Cardiac muscle cell (in vitro differentiated cells and primary cell): ENCODE measurements around the gene KIAA0825. TPM values are rescaled to one million over a fixed set of nuclear protein-coding genes. Genes with fewer than 3 reads are reported as not detected.

Experiments
- DNase-seq, 2 donors: peaks; one replicate each; pipeline versions ENCODE4 v3.0.0 to v3.0.0-alpha.2; 2010 to 2017; ENCODE audit warnings: low read depth in 1 of 2, low spot score in 1 of 2
- H3K27ac ChIP-seq: fragments of 200-600 bp; sonication (generic); 2 replicates; pipeline ENCODE4 v1.5.1; 2016
- H3K27me3 ChIP-seq: fragments of 200-600 bp; sonication (generic); 2 replicates; pipeline ENCODE4 v1.6.0; 2016; ENCODE audit warnings: control low read depth
- H3K36me3 ChIP-seq: fragments of 200-600 bp; sonication (generic); 2 replicates; pipeline ENCODE4 v1.5.1; 2016; ENCODE audit warnings: control low read depth
- H3K4me1 ChIP-seq: fragments of 200-600 bp; sonication (generic); 2 replicates; pipeline ENCODE4 v1.8.1; 2017; ENCODE audit warnings: low read depth, mild to moderate bottlenecking, mixed run types
- H3K4me3 ChIP-seq: fragments of 200-600 bp; sonication (generic); 2 replicates; pipeline ENCODE4 v1.5.1; 2016; ENCODE audit warnings: mild to moderate bottlenecking
- H3K9me3 ChIP-seq: fragments of 200-600 bp; sonication (generic); 2 replicates; pipeline ENCODE4 v1.5.1; 2017; ENCODE audit warnings: low read depth, mild to moderate bottlenecking, control low read depth
- polyA plus RNA-seq: library from polyadenylated mRNA; unstranded; fragments of >200 nt; fragmentation: Nextera tagmentation; extraction: Ambion mirVana; gene quantifications from 2 replicates; pipeline ENCODE4 v1.2.1, GENCODE V29; 2016
- total RNA-seq: library from RNA; depleted of rRNA; stranded (reverse); fragments of >200 nt; gene quantifications from 2 replicates; pipeline ENCODE4 v1.2.3, GENCODE V29; 2016
- TF ChIP-seq, protein P1 (sequence below): IDR thresholded peaks from 2 replicates; pipeline ENCODE4 v1.5.1; 2012; ENCODE audit warnings: low read depth, mild to moderate bottlenecking, low read length

KIAA0825 gene
- total and polyA plus RNA-seq, 2 experiments from 2014 or later = 1.5 to 2.1 TPM

GRCh38 chr5:94409440-94409839, 209.0 kb downstream of the KIAA0825 start:
- Histone ChIP-seq H3K36me3 (no peaks in the 10 kb centered on the region), H3K4me1 (no peaks in the 10 kb centered on the region), H3K9me3 (no peaks in the 10 kb centered on the region), H3K4me3 (no peak overlapping the region), H3K27me3 (no peaks in the 10 kb centered on the region), H3K27ac (no peak overlapping the region)
- TF ChIP-seq, protein P1, sequence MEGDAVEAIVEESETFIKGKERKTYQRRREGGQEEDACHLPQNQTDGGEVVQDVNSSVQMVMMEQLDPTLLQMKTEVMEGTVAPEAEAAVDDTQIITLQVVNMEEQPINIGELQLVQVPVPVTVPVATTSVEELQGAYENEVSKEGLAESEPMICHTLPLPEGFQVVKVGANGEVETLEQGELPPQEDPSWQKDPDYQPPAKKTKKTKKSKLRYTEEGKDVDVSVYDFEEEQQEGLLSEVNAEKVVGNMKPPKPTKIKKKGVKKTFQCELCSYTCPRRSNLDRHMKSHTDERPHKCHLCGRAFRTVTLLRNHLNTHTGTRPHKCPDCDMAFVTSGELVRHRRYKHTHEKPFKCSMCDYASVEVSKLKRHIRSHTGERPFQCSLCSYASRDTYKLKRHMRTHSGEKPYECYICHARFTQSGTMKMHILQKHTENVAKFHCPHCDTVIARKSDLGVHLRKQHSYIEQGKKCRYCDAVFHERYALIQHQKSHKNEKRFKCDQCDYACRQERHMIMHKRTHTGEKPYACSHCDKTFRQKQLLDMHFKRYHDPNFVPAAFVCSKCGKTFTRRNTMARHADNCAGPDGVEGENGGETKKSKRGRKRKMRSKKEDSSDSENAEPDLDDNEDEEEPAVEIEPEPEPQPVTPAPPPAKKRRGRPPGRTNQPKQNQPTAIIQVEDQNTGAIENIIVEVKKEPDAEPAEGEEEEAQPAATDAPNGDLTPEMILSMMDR = no peak
- no peak for DNase-seq

GRCh38 chr5:94407023-94407422, 211.4 kb downstream of the KIAA0825 start:
- TF ChIP-seq, protein P1 = no peak

GRCh38 chr5:94403483-94403882, 214.9 kb downstream of the KIAA0825 start:
- Histone ChIP-seq H3K4me3 (no peak overlapping the region), H3K27me3 (no peaks in the 10 kb centered on the region), H3K4me1 (no peaks in the 10 kb centered on the region), H3K9me3 (no peaks in the 10 kb centered on the region), H3K27ac (no peak overlapping the region), H3K36me3 (no peaks in the 10 kb centered on the region)
- TF ChIP-seq, protein P1 = no peak
- no peak for DNase-seq

More at GRCh38 chr5:94407023-94407422, 211.4 kb downstream of the KIAA0825 start:
- Histone ChIP-seq H3K36me3 (no peaks in the 10 kb centered on the region), H3K4me1 (no peaks in the 10 kb centered on the region), H3K27me3 (no peaks in the 10 kb centered on the region), H3K4me3 (no peak overlapping the region), H3K27ac (no peak overlapping the region), H3K9me3 (no peaks in the 10 kb centered on the region)
- DNase-seq = peak in 1 of 2 donors; percentile 21

DNA sequence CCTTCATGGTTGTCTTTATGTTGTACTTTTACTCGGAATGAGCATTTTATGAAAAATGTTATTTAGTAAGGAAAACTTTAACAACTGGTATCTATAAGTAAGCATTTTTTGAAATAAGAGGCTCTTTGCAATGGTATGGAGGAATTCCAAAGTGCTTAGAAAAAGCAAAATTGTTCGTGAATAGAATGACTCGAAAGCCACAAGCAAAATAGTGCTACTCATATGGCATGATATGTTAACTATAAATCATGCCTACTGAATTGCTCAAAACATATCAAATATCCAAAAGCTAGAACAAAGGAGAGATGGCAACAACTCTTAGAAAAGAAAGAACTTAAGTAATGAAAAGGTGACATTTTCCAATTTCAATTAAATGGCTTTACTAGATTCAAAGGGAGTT, 216.3 kb downstream of the KIAA0825 start:
- no peak for DNase-seq
- TF ChIP-seq, protein P1 = no peak

GRCh38 chr5:94397508-94397907, 220.9 kb downstream of the KIAA0825 start:
- Histone ChIP-seq H3K36me3 (no peaks in the 10 kb centered on the region), H3K27ac (no peak overlapping the region), H3K4me1 (peaks cover 1% of the 10 kb centered on the region), H3K9me3 (no peaks in the 10 kb centered on the region), H3K27me3 (no peaks in the 10 kb centered on the region), H3K4me3 (no peak overlapping the region)
- TF ChIP-seq, protein P1 = no peak
- DNase-seq = peak in 1 of 2 donors; percentile 1

More for the DNA sequence above, 216.3 kb downstream of the KIAA0825 start:
- H3K27ac ChIP-seq = no peak overlapping the region
- no peaks in the 10 kb centered on the region for H3K36me3 ChIP-seq
- H3K9me3 ChIP-seq = no peaks in the 10 kb centered on the region
- H3K27me3 ChIP-seq = no peaks in the 10 kb centered on the region
- H3K4me1 ChIP-seq = no peaks in the 10 kb centered on the region
- no peak overlapping the region for H3K4me3 ChIP-seq

DNA sequence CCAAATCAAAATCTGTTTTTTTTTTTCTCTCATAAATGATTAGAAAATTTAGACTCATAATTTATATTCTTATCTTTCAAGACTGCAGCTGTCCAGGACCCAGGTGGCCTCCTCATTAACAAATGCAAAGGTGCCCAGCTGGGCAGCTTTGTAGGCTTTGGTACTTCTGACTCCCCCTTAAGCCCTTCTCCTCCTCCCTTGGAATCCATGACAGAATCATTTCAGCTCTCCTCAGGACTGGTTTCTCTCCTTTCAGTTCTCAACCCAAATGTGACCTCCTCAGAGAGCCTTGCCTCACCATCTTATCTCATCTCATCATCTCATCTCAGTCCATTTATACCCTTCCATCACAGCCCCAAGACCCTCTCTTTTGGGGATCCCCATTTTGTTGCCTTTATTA, 221.7 kb downstream of the KIAA0825 start:
- Histone ChIP-seq H3K36me3 (no peaks in the 10 kb centered on the region), H3K4me3 (no peak overlapping the region), H3K9me3 (no peaks in the 10 kb centered on the region), H3K27me3 (no peaks in the 10 kb centered on the region), H3K27ac (no peak overlapping the region), H3K4me1 (peaks cover 9% of the 10 kb centered on the region)
- no peak for DNase-seq
- TF ChIP-seq, protein P1 = no peak
